ENCODE results near the gene SPINDOC. TPM values are rescaled to one million over a fixed set of nuclear protein-coding genes. Genes with fewer than 3 reads are reported as not detected.

SPINDOC gene
- polyA plus RNA-seq, 1 of the 3 experiments (the other 2 are of a cell fraction): 45.0 TPM

DNA sequence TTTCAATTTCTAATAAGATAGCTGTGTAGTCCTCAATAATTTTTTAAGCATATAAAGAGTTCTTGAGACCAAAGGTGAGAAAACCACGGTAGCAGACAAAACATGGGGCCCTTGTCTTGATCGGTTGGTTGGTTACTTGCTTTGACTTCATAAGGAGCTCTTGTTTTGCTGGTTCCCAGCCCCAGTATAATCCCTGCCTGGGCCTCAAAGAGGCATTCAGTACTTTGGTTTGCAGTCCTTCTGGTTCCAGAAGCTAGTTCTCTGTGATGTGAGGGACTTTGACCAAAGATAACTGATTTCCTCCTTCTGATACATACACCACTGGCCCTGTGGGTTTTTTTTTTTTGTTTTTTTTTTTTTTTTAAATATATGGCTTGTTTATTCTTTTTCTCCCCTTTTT, 42.7 kb downstream of the SPINDOC start (continued):
- TF ChIP-seq, protein P1, sequence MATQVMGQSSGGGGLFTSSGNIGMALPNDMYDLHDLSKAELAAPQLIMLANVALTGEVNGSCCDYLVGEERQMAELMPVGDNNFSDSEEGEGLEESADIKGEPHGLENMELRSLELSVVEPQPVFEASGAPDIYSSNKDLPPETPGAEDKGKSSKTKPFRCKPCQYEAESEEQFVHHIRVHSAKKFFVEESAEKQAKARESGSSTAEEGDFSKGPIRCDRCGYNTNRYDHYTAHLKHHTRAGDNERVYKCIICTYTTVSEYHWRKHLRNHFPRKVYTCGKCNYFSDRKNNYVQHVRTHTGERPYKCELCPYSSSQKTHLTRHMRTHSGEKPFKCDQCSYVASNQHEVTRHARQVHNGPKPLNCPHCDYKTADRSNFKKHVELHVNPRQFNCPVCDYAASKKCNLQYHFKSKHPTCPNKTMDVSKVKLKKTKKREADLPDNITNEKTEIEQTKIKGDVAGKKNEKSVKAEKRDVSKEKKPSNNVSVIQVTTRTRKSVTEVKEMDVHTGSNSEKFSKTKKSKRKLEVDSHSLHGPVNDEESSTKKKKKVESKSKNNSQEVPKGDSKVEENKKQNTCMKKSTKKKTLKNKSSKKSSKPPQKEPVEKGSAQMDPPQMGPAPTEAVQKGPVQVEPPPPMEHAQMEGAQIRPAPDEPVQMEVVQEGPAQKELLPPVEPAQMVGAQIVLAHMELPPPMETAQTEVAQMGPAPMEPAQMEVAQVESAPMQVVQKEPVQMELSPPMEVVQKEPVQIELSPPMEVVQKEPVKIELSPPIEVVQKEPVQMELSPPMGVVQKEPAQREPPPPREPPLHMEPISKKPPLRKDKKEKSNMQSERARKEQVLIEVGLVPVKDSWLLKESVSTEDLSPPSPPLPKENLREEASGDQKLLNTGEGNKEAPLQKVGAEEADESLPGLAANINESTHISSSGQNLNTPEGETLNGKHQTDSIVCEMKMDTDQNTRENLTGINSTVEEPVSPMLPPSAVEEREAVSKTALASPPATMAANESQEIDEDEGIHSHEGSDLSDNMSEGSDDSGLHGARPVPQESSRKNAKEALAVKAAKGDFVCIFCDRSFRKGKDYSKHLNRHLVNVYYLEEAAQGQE (IDR thresholded peaks at IDR 0.05; ENCODE audit: low read depth, low read length): no peak
- TF ChIP-seq YY1 (IDR thresholded peaks at IDR 0.05; ENCODE audit: low read depth) (no peak), SMC3 (IDR thresholded peaks at IDR 0.05; ENCODE audit: low read depth, low read length) (no peak)

DNA sequence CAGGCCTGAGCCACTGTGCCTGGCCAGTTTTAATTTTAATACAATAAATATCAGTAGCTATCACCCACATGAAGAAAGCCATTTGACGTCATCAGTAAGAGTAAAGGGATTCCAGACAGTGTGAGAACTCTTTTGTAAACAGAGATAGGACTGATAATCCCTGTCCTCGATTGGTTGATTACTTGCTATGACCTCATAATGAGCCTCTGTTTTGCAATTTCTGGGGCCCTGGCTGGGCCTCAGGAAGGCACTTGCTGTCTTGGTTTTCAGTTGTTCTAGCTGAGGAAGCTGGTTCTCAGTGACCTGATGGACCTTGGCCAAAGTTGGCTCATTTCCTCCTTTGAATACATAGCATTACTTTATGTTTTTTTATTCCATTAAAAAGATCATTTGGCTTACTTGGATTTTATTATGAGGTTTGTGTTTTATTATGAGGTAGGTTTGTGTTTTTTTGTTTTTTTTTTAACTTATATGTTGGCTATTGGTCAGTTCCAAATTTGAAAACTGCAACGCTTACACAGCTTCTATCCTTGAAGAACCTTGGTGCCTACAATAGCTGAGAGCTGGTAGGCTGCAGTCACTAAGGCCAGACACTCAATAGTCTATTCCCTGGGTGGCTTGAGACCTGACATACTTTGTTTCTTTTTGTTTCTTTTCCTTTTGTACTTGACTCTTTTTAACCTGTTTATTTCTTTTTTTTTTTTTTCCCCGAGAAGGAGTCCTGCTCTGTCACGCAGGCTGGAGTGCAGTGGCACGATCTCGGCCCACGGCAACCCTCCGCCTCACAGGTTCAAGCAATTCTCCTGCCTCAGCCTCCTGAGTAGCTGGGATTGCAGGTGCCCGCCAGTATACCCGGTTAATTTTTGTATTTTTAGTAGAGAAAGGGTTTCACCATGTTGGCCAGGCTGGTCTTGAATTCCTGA, 45.6 kb downstream of the SPINDOC start:
- Histone ChIP-seq H3K4me3 (ENCODE audit: low read depth in 2 of 2, low read length in 1 of 2) (no peak overlapping the region), H3K27ac (ENCODE audit: low read depth in 2 of 2, low read length in 1 of 2) (no peak overlapping the region), H3K4me1 (ENCODE audit: control insufficient read depth in 1 of 2, insufficient read depth in 2 of 2, low read depth in 1 of 2, low read length in 1 of 2) (peaks cover 3 to 4% of the 10 kb centered on the region in 2 experiments; a peak in 2 of 4 replicates), H2AFZ (ENCODE audit: low read depth) (no peak overlapping the region), H3K9me3 (no peaks in the 10 kb centered on the region), H3K4me2 (no peak overlapping the region), H3K36me3 (replicated peaks in 1 of 2; ENCODE audit: control insufficient read depth in 1 of 2, insufficient read depth in 2 of 2, low read length in 1 of 2) (peaks cover 0 to 5% of the 10 kb centered on the region in 2 experiments), H3K79me2 (ENCODE audit: insufficient read depth) (peaks cover 88% of the 10 kb centered on the region), H3K9ac (no peak overlapping the region), H3K9me2 (no peaks in the 10 kb centered on the region), H3F3A (replicated peaks; ENCODE audit: insufficient read depth) (peaks cover 5% of the 10 kb centered on the region), H3K27me3 (ENCODE audit: insufficient read depth) (no peaks in the 10 kb centered on the region), H4K20me1 (ENCODE audit: insufficient read depth) (peaks cover 27% of the 10 kb centered on the region)
- WGBS (ENCODE audit: low lambda C conversion rate): 91% methylated on average over 11 of the region's 11 CpGs
- CTCF ChIA-PET: interaction anchor here (1.2 to 3.1 kb wide), 3 partner anchors 22 to 87 kb away, joined by 4 to 8 read pairs (median 4); no protein-coding TSS in a partner anchor
- DNase-seq: no peak
- TF ChIP-seq FOXM1 (IDR thresholded peaks at IDR 0.05; ENCODE audit: low read depth) (no peak), CHD2 (IDR thresholded peaks at IDR 0.05; ENCODE audit: low read length, partially characterized antibody) (no peak), RCOR1 (IDR thresholded peaks at IDR 0.05; ENCODE audit: low read length) (no peak), YY1 (IDR thresholded peaks at IDR 0.05; ENCODE audit: low read depth) (no peak), GATA2 (CRISPR knock-in tag; IDR thresholded peaks at IDR 0.05) (no peak), RXRA (IDR thresholded peaks at IDR 0.05; ENCODE audit: borderline replicate concordance, low read depth) (no peak), MEF2A (IDR thresholded peaks at IDR 0.05; ENCODE audit: borderline replicate concordance, low read depth) (no peak), RAD21 (IDR thresholded peaks at IDR 0.05; ENCODE audit: low read length) (no peak), EZH2phosphoT487 (IDR thresholded peaks at IDR 0.05; ENCODE audit: borderline replicate concordance, low read depth) (no peak)
- TF ChIP-seq, protein P1 (IDR thresholded peaks at IDR 0.05; ENCODE audit: low read depth, low read length): no peak
- TF ChIP-seq, protein P2, sequence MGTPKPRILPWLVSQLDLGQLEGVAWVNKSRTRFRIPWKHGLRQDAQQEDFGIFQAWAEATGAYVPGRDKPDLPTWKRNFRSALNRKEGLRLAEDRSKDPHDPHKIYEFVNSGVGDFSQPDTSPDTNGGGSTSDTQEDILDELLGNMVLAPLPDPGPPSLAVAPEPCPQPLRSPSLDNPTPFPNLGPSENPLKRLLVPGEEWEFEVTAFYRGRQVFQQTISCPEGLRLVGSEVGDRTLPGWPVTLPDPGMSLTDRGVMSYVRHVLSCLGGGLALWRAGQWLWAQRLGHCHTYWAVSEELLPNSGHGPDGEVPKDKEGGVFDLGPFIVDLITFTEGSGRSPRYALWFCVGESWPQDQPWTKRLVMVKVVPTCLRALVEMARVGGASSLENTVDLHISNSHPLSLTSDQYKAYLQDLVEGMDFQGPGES (IDR thresholded peaks at IDR 0.05; ENCODE audit: low read depth, low read length): no peak
- POLR2A ChIA-PET: no interaction called here
